ENCODE measurements around the gene DMAC2L.
"Not testable (repeated sequence)": the region's sequence is repeated elsewhere in the genome, so short reads cannot be mapped to it uniquely, and the experiment has no call there.

The DMAC2L gene

GRCh38 chr14:50359631-50360030 is 47.5 kb downstream of the DMAC2L start:
- Mint-ChIP-seq H3K36me3 (ENCODE audit: low read depth) (no peaks in the 10 kb centered on the region), H3K4me1 (peaks cover 18% of the 10 kb centered on the region), H3K4me3 (no peak overlapping the region), H3K27me3 (ENCODE audit: low read depth) (no peaks in the 10 kb centered on the region), H3K9me3 (no peaks in the 10 kb centered on the region), H3K27ac (no peak overlapping the region)
- TF ChIP-seq CTCF (IDR thresholded peaks at IDR 0.05; ENCODE audit: unreplicated experiment in 3 of 3), result no peak

GRCh38 chr14:50360093-50360492 is 48.0 kb downstream of the DMAC2L start:
- no peak overlapping the region for H3K4me3 Mint-ChIP-seq
- H3K9me3 Mint-ChIP-seq, result no peaks in the 10 kb centered on the region
- H3K27me3 Mint-ChIP-seq (ENCODE audit: low read depth), result no peaks in the 10 kb centered on the region
- no peak overlapping the region for H3K27ac Mint-ChIP-seq
- no peaks in the 10 kb centered on the region for H3K36me3 Mint-ChIP-seq (ENCODE audit: low read depth)
- H3K4me1 Mint-ChIP-seq, result peaks cover 18% of the 10 kb centered on the region
- no peak for TF ChIP-seq CTCF (IDR thresholded peaks at IDR 0.05; ENCODE audit: unreplicated experiment in 3 of 3)

GRCh38 chr14:50360851-50361250 is 48.7 kb downstream of the DMAC2L start:
- Mint-ChIP-seq H3K9me3 (no peaks in the 10 kb centered on the region), H3K4me1 (peaks cover 18% of the 10 kb centered on the region), H3K36me3 (ENCODE audit: low read depth) (no peaks in the 10 kb centered on the region), H3K27ac (no peak overlapping the region), H3K27me3 (ENCODE audit: low read depth) (no peaks in the 10 kb centered on the region), H3K4me3 (no peak overlapping the region)
- TF ChIP-seq CTCF (IDR thresholded peaks at IDR 0.05; ENCODE audit: unreplicated experiment in 3 of 3), result no peak

GRCh38 chr14:50361473-50362403 is 49.6 kb downstream of the DMAC2L start:
- not testable (repeated sequence) for H3K36me3 Mint-ChIP-seq (ENCODE audit: low read depth); H3K27ac Mint-ChIP-seq; H3K27me3 Mint-ChIP-seq (ENCODE audit: low read depth); H3K9me3 Mint-ChIP-seq; H3K4me3 Mint-ChIP-seq
- peaks cover 18% of the 10 kb centered on the region for H3K4me1 Mint-ChIP-seq

- no peak overlapping the region for H3K4me3 Mint-ChIP-seq
- H3K27me3 Mint-ChIP-seq (ENCODE audit: low read depth), result no peaks in the 10 kb centered on the region
- H3K27ac Mint-ChIP-seq, result peak overlapping the region; percentile 26 to 79 (median 60)
- no peaks in the 10 kb centered on the region for H3K9me3 Mint-ChIP-seq
- H3K4me1 Mint-ChIP-seq, result peaks cover 11% of the 10 kb centered on the region
- H3K36me3 Mint-ChIP-seq (ENCODE audit: low read depth), result no peaks in the 10 kb centered on the region
- no peak for TF ChIP-seq CTCF (IDR thresholded peaks at IDR 0.05; ENCODE audit: unreplicated experiment in 3 of 3)
Observed at GRCh38 chr14:50362764-50363713, 50.9 kb downstream of the DMAC2L start.

GRCh38 chr14:50363714-50364111 is 51.6 kb downstream of the DMAC2L start:
- no peak for TF ChIP-seq CTCF (IDR thresholded peaks at IDR 0.05; ENCODE audit: unreplicated experiment in 3 of 3)
- Mint-ChIP-seq H3K4me1 (peaks cover 6% of the 10 kb centered on the region), H3K27ac (peak overlapping the region; percentile 26 to 79 (median 60)), H3K27me3 (ENCODE audit: low read depth) (no peaks in the 10 kb centered on the region), H3K4me3 (no peak overlapping the region), H3K36me3 (ENCODE audit: low read depth) (no peaks in the 10 kb centered on the region), H3K9me3 (no peaks in the 10 kb centered on the region)

Measured in nephron (organoid).